GM23338 (cell line): ENCODE data around the gene NDUFV1. TPM values are rescaled to one million over a fixed set of nuclear protein-coding genes. Genes with fewer than 3 reads are reported as not detected.

ENCODE experiments used
- ATAC-seq: fragments of 200-7000 bp; cut with Tn5 transposase; 3 replicates; pipeline ENCODE4 v1.9.1; 2020
- DNase-seq: peaks from one replicate; pipeline ENCODE4 v3.0.0-alpha.2; 2015; ENCODE audit warnings: low spot score
- H2AFZ ChIP-seq: fragments of 200-600 bp; sonication (generic); 2 replicates; pipeline ENCODE4 v1.8.0; 2016; ENCODE audit warnings: antibody characterized with exemption, mild to moderate bottlenecking, moderate library complexity
- H3F3A ChIP-seq: fragments of 200-600 bp; sonication (generic); replicated peaks from 2 replicates; pipeline ENCODE4 v1.8.0; 2017; ENCODE audit warnings: antibody characterized with exemption, mixed run types, low read depth
- H3K27ac ChIP-seq: fragments of 200-600 bp; sonication (generic); 2 replicates; pipeline ENCODE4 v1.6.1; 2016; ENCODE audit warnings: low read depth
- H3K27me3 ChIP-seq: fragments of 200-600 bp; sonication (generic); 2 replicates; pipeline ENCODE4 v1.8.0; 2016; ENCODE audit warnings: mild to moderate bottlenecking, mixed run types, moderate library complexity; ENCODE audit not compliant: insufficient read depth
- H3K36me3 ChIP-seq: fragments of 200-600 bp; sonication (generic); 2 replicates; pipeline ENCODE4 v1.8.0; 2016; ENCODE audit warnings: mild to moderate bottlenecking; ENCODE audit not compliant: insufficient read depth
- H3K4me1 ChIP-seq: fragments of 200-600 bp; sonication (generic); 2 replicates; pipeline ENCODE4 v1.8.0; 2016; ENCODE audit warnings: mild to moderate bottlenecking, moderate library complexity; ENCODE audit not compliant: insufficient read depth
- H3K4me2 ChIP-seq: fragments of 200-600 bp; sonication (generic); 2 replicates; pipeline ENCODE4 v1.7.1; 2017; ENCODE audit warnings: mixed run types
- H3K4me3 ChIP-seq: fragments of 200-600 bp; sonication (generic); 2 replicates; pipeline ENCODE4 v1.6.1; 2016; ENCODE audit warnings: mixed run types
- H3K79me2 ChIP-seq: fragments of 200-600 bp; sonication (generic); replicated peaks from 2 replicates; pipeline ENCODE4 v1.8.0; 2017; ENCODE audit warnings: mild to moderate bottlenecking; ENCODE audit not compliant: insufficient read depth
- H3K9me2 ChIP-seq: fragments of 200-600 bp; sonication (generic); 2 replicates; pipeline ENCODE4 v1.8.0; 2017; ENCODE audit not compliant: insufficient read depth
- H4K20me1 ChIP-seq: fragments of 200-600 bp; sonication (generic); replicated peaks from 2 replicates; pipeline ENCODE4 v1.8.0; 2017; ENCODE audit warnings: mild to moderate bottlenecking; ENCODE audit not compliant: insufficient read depth
- H3K27ac Mint-ChIP-seq: 2 replicates; pipeline ENCODE4 v1.8.0; 2020; ENCODE audit warnings: inconsistent platforms, mild to moderate bottlenecking, moderate library complexity, mixed read lengths
- H3K27me3 Mint-ChIP-seq: 3 replicates; pipeline ENCODE4 v1.8.0; 2022; ENCODE audit warnings: low read depth, mild to moderate bottlenecking, moderate library complexity, mixed read lengths, inconsistent platforms; ENCODE audit not compliant: insufficient read depth, poor library complexity
- H3K36me3 Mint-ChIP-seq: 3 replicates; pipeline ENCODE4 v1.8.0; 2021; ENCODE audit warnings: low read depth, mild to moderate bottlenecking, inconsistent platforms, moderate library complexity, mixed read lengths
- H3K4me1 Mint-ChIP-seq: 3 replicates; pipeline ENCODE4 v1.8.0; 2020; ENCODE audit warnings: mild to moderate bottlenecking, inconsistent platforms, mixed read lengths
- H3K4me3 Mint-ChIP-seq: 3 replicates; pipeline ENCODE4 v1.8.0; 2021; ENCODE audit warnings: moderate library complexity, mild to moderate bottlenecking, inconsistent platforms, mixed read lengths
- H3K9me3 Mint-ChIP-seq: 3 replicates; pipeline ENCODE4 v1.8.0; 2020; ENCODE audit warnings: moderate library complexity, mild to moderate bottlenecking, inconsistent platforms, mixed read lengths
- CREB1 ChIP-seq: fragments of 250-450 bp; sonication (Bioruptor Pico); IDR thresholded peaks from 2 replicates; pipeline ENCODE4 v1.5.0; 2020; ENCODE audit warnings: low read depth, mild to moderate bottlenecking, moderate library complexity
- ZNF331 ChIP-seq: fragments of 250-450 bp; sonication (Bioruptor Pico); IDR thresholded peaks from 2 replicates; pipeline ENCODE4 v1.5.0; 2020; ENCODE audit warnings: low read depth, mild to moderate bottlenecking, moderate library complexity
- ZNF462 ChIP-seq: fragments of 250-450 bp; sonication (Bioruptor Pico); IDR thresholded peaks from 2 replicates; pipeline ENCODE4 v1.5.0; 2020; ENCODE audit warnings: mild to moderate bottlenecking, moderate library complexity
- polyA plus RNA-seq: library from polyadenylated mRNA; unstranded; fragments of >200 nt; fragmentation: Nextera tagmentation; extraction: Ambion mirVana; gene quantifications from 2 replicates; pipeline ENCODE4 v1.2.1, GENCODE V29; 2016
- total RNA-seq: library from RNA; depleted of rRNA; stranded (reverse); fragments of >200 nt; shearing (Covaris generic); gene quantifications from 2 replicates; pipeline ENCODE4 v1.2.3, GENCODE V29; 2014
- TF ChIP-seq, protein P1 (sequence below), 2 experiments: fragments of 200-600 bp in 1 of 2; sonication (generic) in 1 of 2; conservative IDR thresholded peaks; 2 replicates each; pipeline versions ENCODE4 v1.5.1 to v1.6.1; 2016 to 2017; ENCODE audit warnings: antibody characterized with exemption in 2 of 2, low read depth in 2 of 2, mild to moderate bottlenecking in 2 of 2, moderate library complexity in 1 of 2
- TF ChIP-seq, protein P2 (sequence below): IDR thresholded peaks from 2 replicates; pipeline ENCODE4 v1.6.1; 2016; ENCODE audit warnings: antibody characterized with exemption

Gene NDUFV1
- total and polyA plus RNA-seq, 2 experiments from 2014 or later: 104 to 241 TPM

- Histone ChIP-seq H3F3A (peaks cover 3% of the 10 kb centered on the region; the same call in 1 of the 2 replicates), H2AFZ (no peak overlapping the region), H3K9me2 (no peaks in the 10 kb centered on the region), H3K27me3 (peaks cover 37% of the 10 kb centered on the region), H4K20me1 (no peaks in the 10 kb centered on the region), H3K36me3 (no peaks in the 10 kb centered on the region), H3K4me3 (peak overlapping the region; percentile 41), H3K4me1 (peaks cover 32% of the 10 kb centered on the region), H3K79me2 (no peaks in the 10 kb centered on the region), H3K4me2 (peak overlapping the region; percentile 65), H3K27ac (no peak overlapping the region)
- ATAC-seq: peak; percentile 54
- peaks cover 23% of the 10 kb centered on the region for H3K36me3 Mint-ChIP-seq
- H3K27me3 Mint-ChIP-seq: peaks cover 45% of the 10 kb centered on the region
- H3K4me1 Mint-ChIP-seq: peaks cover 37% of the 10 kb centered on the region
- peak; percentile 87 for DNase-seq
- H3K9me3 Mint-ChIP-seq: no peaks in the 10 kb centered on the region; the same call in 1 of the 3 replicates
- H3K27ac Mint-ChIP-seq: no peak overlapping the region
- TF ChIP-seq, protein P1, sequence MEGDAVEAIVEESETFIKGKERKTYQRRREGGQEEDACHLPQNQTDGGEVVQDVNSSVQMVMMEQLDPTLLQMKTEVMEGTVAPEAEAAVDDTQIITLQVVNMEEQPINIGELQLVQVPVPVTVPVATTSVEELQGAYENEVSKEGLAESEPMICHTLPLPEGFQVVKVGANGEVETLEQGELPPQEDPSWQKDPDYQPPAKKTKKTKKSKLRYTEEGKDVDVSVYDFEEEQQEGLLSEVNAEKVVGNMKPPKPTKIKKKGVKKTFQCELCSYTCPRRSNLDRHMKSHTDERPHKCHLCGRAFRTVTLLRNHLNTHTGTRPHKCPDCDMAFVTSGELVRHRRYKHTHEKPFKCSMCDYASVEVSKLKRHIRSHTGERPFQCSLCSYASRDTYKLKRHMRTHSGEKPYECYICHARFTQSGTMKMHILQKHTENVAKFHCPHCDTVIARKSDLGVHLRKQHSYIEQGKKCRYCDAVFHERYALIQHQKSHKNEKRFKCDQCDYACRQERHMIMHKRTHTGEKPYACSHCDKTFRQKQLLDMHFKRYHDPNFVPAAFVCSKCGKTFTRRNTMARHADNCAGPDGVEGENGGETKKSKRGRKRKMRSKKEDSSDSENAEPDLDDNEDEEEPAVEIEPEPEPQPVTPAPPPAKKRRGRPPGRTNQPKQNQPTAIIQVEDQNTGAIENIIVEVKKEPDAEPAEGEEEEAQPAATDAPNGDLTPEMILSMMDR (conservative IDR thresholded peaks at IDR 0.05; ENCODE audit: low read depth in 2 of 2): peak; percentile 65 to 73
- no peak for TF ChIP-seq ZNF331
- H3K4me3 Mint-ChIP-seq: peak overlapping the region; percentile 26; the same call in 1 of the 3 replicates
Measured at GRCh38 chr11:67613960-67614715, 7.4 kb downstream of the NDUFV1 start.

GRCh38 chr11:67614730-67615714 is 8.3 kb downstream of the NDUFV1 start:
- DNase-seq: peak; percentile 85
- TF ChIP-seq ZNF331 (no peak), CREB1 (CRISPR knock-in tag) (no peak), ZNF462 (CRISPR knock-in tag) (no peak)
- TF ChIP-seq, protein P2, sequence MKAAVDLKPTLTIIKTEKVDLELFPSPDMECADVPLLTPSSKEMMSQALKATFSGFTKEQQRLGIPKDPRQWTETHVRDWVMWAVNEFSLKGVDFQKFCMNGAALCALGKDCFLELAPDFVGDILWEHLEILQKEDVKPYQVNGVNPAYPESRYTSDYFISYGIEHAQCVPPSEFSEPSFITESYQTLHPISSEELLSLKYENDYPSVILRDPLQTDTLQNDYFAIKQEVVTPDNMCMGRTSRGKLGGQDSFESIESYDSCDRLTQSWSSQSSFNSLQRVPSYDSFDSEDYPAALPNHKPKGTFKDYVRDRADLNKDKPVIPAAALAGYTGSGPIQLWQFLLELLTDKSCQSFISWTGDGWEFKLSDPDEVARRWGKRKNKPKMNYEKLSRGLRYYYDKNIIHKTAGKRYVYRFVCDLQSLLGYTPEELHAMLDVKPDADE: no peak
- TF ChIP-seq, protein P1 (conservative IDR thresholded peaks at IDR 0.05; ENCODE audit: low read depth in 2 of 2): peak; percentile 64 to 87

More at GRCh38 chr11:67614730-67615714, 8.3 kb downstream of the NDUFV1 start:
- H3K27ac ChIP-seq: no peak overlapping the region
- Mint-ChIP-seq H3K27ac (no peak overlapping the region), H3K36me3 (peaks cover 23% of the 10 kb centered on the region), H3K4me1 (peaks cover 42% of the 10 kb centered on the region), H3K4me3 (peak overlapping the region; percentile 40; the same call in 1 of the 3 replicates), H3K27me3 (peaks cover 53% of the 10 kb centered on the region), H3K9me3 (peaks cover 6% of the 10 kb centered on the region)
- H3K4me3 ChIP-seq: peak overlapping the region; percentile 46; the same call in 1 of the 2 replicates
- no peaks in the 10 kb centered on the region for H3K79me2 ChIP-seq
- peak; percentile 75 for ATAC-seq
- H4K20me1 ChIP-seq: no peaks in the 10 kb centered on the region
- H3F3A ChIP-seq: peaks cover 3% of the 10 kb centered on the region; the same call in 1 of the 2 replicates
- H3K36me3 ChIP-seq: no peaks in the 10 kb centered on the region
- H3K4me2 ChIP-seq: peak overlapping the region; percentile 71
- H3K27me3 ChIP-seq: peaks cover 46% of the 10 kb centered on the region
- H3K9me2 ChIP-seq: no peaks in the 10 kb centered on the region
- peaks cover 34% of the 10 kb centered on the region for H3K4me1 ChIP-seq
- no peak overlapping the region for H2AFZ ChIP-seq
